Activated CD8-positive, alpha-beta memory T cell treated with anti-CD3 and anti-CD28 coated beads, Interleukin-2, amount 50 U/mL, for 48 hours (primary cell): ENCODE measurements around the gene WDR83.
A peak's percentile ranks its signal among the peaks of the same experiment; 100 is the strongest.
"Not testable (repeated sequence)": the region's sequence is repeated elsewhere in the genome, so short reads cannot be mapped to it uniquely, and the experiment has no call there.

Experiments
- DNase-seq: peaks from one replicate; pipeline ENCODE4 v3.0.0-alpha.2; 2020

Gene WDR83

DNA sequence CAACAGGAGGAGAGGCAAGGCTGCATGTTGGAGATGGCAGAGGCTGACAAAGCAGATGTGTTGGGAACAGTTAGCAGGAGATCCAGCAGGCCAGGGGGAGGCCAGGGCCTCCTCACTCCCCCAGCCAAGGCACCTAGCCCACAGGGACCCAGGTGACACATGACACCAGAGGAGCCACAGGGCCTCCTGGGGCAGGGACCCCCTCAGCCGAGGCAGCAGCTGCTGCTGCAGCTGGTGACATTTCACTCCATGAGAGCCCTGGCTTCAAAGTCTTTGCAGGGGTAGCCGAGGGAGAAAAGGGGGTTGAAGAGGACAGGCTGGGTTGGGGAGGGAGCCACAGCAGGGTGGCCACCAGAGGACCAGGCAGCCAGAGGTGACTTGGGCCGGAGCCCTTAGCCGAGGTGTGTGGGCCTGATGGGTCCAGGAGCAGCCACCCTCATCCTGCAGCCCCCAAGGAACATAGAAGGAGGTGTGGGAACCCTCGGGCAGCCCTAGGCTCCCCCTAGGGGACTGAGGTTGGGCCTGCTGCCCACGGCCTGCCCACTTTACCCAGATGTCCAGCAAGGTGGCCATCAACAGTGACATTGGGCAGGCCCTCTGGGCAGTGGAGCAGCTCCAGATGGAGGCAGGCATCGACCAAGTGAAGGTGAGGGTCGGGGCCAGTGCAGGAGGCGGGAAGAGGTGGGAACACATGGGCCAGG, 21.0 kb downstream of the WDR83 start, which contains the start of gene GNG14:
TSS of gene GNG14 (plus strand) at position 503 of the 701 bp plus-strand sequence. CDS start at position 554, 51 bp downstream.
- DNase-seq, result no peak

- DNase-seq, result no peak
Observed at GRCh38 chr19:12689012-12689411, 22.4 kb downstream of the WDR83 start.

DNA sequence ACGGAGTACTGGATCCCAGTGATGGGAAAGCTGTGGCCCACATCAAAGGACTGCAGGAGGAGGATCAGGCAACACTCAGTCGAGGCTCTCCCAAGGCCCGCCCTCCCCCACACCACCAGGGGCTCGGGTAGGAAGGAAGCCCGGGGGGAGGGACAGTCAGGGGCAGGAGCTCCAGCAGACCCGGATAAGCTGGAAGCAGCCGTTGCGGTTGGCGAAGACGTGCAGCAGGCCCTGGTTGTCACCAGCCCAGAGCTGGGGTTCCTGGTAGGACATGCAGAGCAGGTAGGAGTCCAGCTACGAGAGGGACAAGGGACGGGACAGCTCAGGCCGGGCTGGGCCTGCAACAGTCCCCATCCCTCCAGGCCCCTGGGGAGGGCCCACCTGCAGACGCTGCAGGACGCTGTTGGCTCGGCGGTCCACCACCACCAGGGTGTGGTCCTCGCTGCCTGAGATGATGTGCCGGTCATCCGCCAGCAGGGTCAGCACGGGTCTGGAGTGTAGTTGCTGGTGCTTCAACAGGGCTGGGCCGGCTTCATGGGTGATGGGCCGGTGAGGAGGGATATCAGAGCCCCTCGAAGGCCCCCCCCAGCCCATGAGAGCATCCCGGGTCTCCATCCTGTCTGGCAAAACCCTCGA, 23.1 kb downstream of the WDR83 start:
- no peak for DNase-seq

DNA sequence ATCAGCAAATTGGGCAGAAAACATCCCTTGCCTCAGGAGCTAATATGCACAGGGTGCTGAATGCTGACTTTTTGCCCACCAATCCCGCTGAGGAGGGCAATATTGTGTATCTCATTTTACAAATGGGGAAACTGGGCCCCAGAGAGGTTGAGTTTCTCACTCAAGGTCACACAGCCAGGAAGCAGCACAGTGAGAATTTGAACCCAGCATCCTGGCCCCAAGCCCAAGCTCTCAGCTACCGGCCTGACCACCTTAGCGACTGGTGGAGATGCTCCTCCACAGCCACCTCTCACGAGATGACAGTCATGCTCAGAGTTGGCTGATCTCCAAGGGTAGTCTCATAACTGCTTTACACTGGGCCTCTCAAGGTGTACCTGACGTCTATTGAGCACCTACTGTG, 26.4 kb downstream of the WDR83 start:
- DNase-seq, result no peak

DNA sequence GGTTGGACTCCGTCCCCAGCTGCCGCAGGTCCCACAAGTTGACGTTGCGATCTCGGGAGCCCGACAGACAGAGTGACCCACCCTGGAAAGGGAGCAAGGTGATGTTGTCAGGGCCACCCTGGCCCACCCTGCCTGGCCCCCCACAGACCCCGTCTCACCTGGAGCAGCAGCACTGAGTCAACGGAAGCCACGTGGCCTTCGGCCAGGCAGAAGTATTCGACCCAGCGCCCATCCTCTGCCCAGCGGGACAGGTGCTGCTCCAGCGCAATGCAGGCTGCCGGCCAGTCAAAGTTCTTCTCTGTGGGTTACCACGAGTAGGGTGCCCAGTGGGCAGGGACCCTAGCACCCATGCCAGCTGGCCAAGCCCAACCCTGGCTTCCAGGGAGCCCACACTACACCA, 28.0 kb downstream of the WDR83 start:
- DNase-seq, result no peak

GRCh38 chr19:12695096-12695495, 28.5 kb downstream of the WDR83 start:
- no peak for DNase-seq

GRCh38 chr19:12695514-12695913, 28.9 kb downstream of the WDR83 start:
- no peak for DNase-seq

GRCh38 chr19:12695997-12696365, 29.4 kb downstream of the WDR83 start:
- no peak for DNase-seq

DNA sequence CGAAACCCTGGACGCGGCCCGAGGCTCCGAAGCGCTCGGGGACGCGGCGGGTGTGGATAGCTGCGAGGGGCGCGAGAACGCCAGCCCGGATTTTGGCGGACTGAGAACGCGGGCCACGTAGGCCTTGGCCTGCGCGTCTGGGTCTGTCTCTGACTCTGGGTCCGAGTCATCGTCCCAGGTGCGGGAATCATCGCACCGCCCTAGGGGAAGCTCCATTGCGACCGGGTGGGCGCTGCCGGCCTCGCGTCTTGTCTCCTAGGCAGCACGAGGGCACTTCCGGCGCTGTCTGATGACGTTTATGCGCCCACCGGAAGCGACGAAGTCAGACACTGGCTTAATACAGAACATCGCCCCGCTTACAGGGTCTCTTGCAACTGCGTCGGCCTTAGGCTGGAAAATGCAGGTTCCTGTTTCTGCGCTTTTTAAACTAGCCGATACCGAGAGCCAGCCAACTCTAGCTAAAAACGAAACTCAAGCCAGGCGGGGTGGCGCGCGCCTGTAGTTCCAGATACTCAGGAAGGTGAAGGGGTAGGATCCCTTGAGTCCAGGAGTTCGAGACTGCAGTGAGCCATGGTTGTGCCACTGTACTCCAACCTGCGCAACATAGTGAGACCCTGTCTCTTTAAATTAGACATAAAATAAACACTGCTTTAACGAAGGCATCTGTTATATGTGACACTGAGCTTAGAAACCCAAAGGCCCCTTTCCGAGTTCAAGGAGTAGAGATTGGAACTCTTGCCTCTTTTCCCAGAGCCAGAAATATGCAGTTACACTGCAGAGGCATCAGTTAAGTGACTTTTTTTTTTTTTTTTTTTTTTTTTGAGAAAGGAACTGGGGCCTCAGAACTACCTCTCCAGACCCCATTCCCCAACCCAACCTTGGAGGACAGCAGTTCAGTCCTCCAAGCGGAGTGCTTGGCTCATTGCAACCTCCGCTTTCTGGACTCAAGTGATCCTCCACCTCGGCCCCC, 30.0 kb downstream of the WDR83 start, which contains the start of gene FBXW9:
TSS of gene FBXW9 (minus strand) at position 266 of the 970 bp plus-strand sequence. CDS start at position 216, 50 bp downstream.
- DNase-seq, result peak; percentile 100

GRCh38 chr19:12697425-12697824, 30.8 kb downstream of the WDR83 start:
- DNase-seq, result not testable (repeated sequence)

DNA sequence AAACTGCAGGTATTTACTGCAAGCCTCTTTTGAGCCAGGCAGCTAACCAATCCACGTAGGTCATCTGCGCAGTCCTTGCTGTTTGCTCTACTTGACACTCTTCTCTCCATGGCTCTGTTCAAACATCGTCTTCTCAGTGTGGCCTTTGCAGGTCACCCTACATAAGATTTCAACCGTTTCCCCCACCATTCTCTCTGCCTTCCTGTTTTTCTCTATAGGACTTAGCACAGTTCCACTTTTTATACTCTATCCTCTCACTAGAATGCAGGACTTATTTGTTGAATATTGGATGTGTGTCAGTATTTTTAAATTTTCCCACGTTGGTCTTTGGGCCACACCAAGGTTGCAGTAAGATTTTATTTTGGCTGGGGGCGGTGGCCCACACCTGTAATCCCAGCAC, 31.5 kb downstream of the WDR83 start:
- no peak for DNase-seq

DNA sequence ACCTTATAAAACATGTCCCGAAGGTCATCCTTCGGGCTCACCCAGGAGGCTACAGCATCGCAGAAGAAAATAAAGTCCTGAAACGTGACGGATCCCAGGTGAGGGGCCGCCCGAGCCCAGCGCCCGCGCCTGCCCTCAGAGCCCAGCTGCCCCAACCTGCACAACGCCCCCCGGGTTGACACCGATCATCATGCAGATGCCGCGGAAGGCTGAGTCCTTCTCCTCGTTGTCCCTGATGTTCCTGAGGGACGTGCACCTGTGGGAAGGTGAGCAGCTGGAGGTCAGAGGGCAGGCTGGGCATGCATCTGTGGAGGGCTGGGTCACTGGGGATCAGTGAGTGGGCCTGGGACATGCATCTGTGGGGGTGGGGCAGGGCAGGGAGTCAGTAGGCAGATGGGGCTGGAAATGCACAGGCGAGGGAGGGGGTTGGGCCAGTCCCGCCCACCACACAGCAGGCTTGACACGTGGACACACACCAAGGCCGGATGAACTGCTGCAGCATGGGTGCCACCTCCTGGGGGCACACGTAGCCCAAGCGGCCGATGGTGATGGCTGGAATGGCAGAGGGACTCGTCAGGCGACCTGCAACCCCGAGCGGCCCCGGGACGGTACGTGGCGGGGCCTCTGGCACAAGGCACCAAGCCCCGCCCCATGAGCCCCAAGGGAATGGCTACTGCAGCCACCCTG, 35.1 kb downstream of the WDR83 start:
- DNase-seq, result no peak

DNA sequence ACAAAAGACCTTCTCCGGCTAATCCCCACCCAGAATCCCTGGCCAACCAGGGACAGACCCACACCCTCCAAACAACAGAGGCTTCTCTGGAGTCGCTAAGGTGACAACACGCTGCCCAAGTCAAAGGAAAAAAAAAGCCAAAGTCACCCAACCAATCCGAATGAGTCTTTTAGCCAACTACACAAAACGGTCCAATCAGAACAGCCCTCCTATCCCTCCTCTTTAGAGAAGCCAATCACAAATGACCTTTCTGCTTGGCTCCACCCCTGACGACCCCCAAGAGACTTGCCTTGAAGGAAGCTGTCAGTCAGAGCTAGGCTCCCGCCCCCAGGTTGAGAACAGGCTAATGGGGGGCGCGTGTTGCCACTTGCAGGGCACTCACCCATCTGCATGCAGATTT, 36.4 kb downstream of the WDR83 start:
- no peak for DNase-seq

DNA sequence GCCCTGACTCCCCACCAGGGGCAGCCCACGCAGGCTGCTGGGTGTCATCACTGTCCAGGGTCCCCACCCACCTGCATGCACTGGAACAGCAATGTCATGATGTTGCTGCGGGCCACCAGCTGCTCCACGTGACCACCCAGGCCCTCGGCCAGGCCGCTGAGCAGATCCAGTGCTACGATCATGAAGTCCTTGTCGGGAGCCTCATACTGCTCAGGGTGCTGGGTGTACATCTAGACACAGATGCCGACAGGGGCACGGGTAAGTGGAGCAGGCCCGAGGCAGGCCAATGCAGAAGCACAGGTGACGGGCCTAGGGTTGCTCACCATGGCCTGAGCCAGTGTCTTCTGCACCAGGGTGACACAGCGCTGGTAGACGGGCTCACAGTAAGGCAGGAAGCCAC, 38.6 kb downstream of the WDR83 start:
- no peak for DNase-seq

DNA sequence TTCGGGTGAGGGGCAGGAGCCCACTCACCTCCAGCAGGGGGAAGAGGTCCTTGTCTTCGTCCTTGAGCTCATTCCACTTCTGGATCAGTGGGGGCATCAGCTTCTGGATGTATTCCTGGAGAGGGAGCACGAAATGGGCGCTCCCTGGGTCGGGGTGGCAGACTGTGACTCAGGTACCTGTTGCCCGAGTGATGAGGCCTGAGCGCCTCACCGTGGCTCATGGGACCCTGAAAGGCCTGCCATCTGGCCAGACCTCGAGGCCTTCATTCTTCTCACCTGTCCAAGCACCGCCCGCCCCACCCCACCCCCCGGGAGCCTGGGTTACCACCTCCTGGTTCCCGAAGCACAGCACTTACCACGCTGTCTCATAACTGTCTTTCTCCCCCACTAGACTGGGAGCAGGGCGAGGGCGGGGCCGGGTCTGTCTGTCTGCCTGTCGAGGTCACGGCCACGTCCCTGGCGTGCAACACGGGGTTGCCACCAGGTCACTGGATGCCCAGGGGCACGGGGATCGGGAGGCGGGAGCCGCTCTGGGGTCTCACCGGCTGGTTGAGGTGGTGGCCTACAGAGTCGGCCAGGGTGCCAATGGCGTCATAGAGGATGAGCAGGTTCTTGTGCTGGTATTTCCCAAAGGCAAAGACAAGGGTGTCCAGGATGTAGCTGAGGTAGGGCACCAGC, 39.2 kb downstream of the WDR83 start:
- DNase-seq, result no peak

DNA sequence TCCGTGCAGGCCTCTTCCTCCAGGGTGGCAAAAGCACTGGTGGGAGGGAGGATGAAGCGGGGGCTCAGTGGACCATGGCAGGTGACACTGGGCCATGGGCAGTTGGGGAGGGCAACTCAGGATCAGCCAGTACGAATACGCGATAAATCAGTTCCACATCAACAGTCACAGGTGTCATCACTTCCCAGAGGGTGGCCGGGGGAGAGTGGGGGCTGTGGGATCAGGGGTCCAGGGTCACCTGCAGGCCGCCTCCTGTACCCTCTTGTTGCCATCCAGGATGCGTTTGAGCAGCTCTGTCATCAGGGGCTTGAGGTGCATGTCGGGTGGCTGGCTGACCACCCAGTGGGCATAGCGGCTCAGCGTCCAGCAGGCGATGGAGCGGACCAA, 39.7 kb downstream of the WDR83 start:
- DNase-seq, result no peak

- DNase-seq, result no peak
Observed at GRCh38 chr19:12708641-12709040, 42.0 kb downstream of the WDR83 start.

GRCh38 chr19:12711187-12711586, 44.6 kb downstream of the WDR83 start:
- no peak for DNase-seq

DNA sequence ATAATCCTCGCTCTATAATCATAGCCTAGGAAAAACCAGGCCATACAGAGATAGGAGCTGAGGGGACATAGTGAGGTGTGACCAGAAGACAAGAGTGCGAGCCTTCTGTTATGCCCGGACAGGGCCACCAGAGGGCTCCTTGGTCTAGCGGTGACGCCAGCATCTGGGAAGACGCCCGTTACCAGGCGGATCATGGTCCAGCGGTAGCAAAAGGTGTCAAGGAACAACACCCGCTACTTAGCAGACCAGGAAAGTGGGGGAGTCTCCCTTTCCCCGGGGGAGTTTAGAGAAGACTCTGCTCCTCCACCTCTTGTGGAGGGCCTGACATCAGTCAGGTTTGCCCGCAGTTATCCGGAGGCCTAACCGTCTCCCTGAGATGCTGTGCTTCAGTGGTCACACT, 45.5 kb downstream of the WDR83 start:
- not testable (repeated sequence) for DNase-seq

DNA sequence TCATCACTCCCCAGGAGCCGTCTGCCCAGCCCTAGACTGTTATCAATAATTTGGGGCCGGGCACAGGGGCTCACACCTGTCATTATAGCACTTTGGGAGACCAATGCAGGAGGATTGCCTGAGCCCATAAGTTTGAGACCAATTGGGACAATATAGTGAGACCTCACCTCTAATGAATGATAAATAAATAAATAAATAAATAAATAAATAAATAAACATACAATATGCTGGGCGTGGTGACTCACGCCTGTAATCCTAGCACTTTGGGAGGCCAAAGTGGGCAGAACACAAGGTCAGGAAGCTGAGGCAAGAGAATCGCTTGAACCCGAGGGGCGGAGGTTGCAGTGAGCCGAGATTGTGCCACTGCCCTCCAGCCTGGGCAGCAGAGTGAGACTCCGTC, 46.7 kb downstream of the WDR83 start:
- DNase-seq, result not testable (repeated sequence)

- no peak for DNase-seq
Observed at GRCh38 chr19:12715102-12715501, 48.5 kb downstream of the WDR83 start.

DNA sequence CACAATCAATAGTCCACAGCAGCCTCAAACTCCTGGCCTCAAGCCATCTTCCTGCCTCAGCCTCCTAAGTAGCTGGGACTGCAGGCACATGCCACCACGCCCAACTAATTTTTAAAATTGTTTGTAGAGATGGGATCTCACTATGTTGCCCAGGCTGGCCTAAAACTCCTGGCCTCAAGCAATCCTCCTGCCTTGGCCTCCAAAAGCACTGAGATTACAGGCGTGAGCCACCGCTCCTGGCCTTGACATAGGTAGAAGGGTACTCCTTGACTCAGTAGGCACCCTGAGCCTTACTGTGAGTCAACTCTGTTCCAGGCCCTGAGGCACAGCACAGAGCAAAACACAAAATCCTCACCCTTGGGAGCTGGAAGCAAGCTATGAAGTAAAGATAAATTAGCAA, 49.3 kb downstream of the WDR83 start:
- DNase-seq, result no peak
